ENCODE data around the gene CTF1.

Gene CTF1

DNA sequence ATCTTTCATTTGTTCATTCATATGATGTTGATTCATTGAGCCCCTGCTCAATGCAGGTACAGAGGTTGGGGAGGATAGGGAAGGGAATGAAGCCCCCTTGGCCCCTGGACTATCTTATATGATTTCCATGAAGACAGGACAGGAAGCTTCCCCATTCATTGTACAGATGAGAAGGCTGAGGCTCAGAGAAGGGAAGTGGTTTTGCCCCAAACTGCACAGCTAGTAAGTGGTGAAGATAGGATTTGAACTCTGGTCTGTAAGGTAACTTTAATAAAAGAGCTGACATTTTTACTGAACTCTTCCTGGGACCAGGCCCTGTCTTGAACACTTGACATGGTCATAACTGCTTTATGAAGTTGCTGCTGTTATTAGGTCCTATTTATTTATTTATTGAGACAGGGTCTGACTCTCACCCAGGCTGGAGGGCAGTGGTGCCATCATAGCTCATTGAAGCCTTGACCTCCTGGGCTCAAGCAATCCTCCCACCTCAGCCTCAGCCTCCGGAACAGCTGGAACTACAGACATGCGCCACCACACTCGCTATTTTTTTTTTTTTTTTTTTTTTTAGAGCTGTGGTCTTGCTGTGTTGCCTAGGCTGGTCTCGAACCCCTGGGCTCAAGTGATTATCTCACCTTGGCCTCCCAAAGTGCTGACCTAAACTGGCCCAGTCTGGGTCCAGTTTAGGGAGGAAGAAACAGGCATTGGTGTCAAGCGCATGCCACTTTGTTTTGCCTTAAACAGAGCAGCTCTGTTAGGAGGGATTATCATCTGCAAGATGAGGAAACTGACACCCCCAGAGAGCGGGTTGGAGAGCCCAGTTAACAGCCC, 5.0 kb downstream of the CTF1 start:
- Histone ChIP-seq H3K27ac (ENCODE audit: low read depth, low read length) (peak overlapping the region; percentile 85), H3K36me3 (ENCODE audit: insufficient read depth, low read length) (peaks cover 4% of the 10 kb centered on the region), H3K9me3 (ENCODE audit: low read length) (no peaks in the 10 kb centered on the region), H3K27me3 (ENCODE audit: control insufficient read depth in 1 of 2, insufficient read depth in 2 of 2, low read length in 2 of 2) (no peaks in the 10 kb centered on the region), H3K9ac (ENCODE audit: low read length) (peak overlapping the region; percentile 33), H3K4me1 (ENCODE audit: insufficient read depth, low read length) (peaks cover 22% of the 10 kb centered on the region), H3K4me3 (ENCODE audit: low read depth in 1 of 2, low read length in 2 of 2) (peak overlapping the region; percentile 47 to 58)

DNA sequence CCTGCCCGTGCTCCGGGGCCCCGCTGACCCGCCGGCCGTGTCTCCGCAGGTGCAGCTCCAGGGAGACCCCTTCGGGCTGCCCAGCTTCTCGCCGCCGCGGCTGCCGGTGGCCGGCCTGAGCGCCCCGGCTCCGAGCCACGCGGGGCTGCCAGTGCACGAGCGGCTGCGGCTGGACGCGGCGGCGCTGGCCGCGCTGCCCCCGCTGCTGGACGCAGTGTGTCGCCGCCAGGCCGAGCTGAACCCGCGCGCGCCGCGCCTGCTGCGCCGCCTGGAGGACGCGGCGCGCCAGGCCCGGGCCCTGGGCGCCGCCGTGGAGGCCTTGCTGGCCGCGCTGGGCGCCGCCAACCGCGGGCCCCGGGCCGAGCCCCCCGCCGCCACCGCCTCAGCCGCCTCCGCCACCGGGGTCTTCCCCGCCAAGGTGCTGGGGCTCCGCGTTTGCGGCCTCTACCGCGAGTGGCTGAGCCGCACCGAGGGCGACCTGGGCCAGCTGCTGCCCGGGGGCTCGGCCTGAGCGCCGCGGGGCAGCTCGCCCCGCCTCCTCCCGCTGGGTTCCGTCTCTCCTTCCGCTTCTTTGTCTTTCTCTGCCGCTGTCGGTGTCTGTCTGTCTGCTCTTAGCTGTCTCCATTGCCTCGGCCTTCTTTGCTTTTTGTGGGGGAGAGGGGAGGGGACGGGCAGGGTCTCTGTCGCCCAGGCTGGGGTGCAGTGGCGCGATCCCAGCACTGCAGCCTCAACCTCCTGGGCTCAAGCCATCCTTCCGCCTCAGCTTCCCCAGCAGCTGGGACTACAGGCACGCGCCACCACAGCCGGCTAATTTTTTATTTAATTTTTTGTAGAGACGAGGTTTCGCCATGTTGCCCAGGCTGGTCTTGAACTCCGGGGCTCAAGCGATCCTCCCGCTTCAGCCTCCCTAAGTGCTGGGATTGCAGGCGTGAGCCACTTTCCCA, 5.9 kb downstream of the CTF1 start:
- peak overlapping the region; percentile 47 to 60 for H3K4me3 ChIP-seq (ENCODE audit: low read depth in 1 of 2, low read length in 2 of 2)
- H3K27me3 ChIP-seq (ENCODE audit: control insufficient read depth in 1 of 2, insufficient read depth in 2 of 2, low read length in 2 of 2), result no peaks in the 10 kb centered on the region
- H3K4me1 ChIP-seq (ENCODE audit: insufficient read depth, low read length), result peaks cover 20% of the 10 kb centered on the region
- H3K36me3 ChIP-seq (ENCODE audit: insufficient read depth, low read length), result peaks cover 4% of the 10 kb centered on the region
- peak overlapping the region; percentile 87 for H3K27ac ChIP-seq (ENCODE audit: low read depth, low read length)
- peak overlapping the region; percentile 39 for H3K9ac ChIP-seq (ENCODE audit: low read length)
- no peaks in the 10 kb centered on the region for H3K9me3 ChIP-seq (ENCODE audit: low read length)

DNA sequence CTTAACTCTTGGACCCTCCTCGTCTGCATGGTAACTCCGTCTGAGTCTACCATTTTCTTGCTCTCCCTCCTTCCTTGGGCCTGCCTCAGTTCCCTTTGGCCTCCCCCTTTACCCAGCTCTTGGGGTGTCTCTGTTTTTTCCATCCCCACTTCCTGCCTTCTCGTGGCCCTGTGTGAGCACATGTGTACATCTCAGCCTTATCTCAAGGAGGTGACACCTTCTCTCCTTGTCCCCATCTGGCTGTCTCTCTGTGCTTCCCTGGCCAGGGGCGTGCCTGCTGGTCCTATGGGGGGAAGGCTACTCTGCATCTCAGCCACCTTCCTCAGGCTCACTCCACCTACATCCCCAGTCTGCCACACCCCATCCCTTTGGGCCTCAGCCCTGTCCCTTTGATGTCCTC, 6.6 kb downstream of the CTF1 start:
- Histone ChIP-seq H3K9me3 (ENCODE audit: low read length) (no peaks in the 10 kb centered on the region), H3K36me3 (ENCODE audit: insufficient read depth, low read length) (peaks cover 4% of the 10 kb centered on the region), H3K4me3 (ENCODE audit: low read depth in 1 of 2, low read length in 2 of 2) (peak overlapping the region in 1 of 2 donors; percentile 60), H3K27me3 (ENCODE audit: control insufficient read depth in 1 of 2, insufficient read depth in 2 of 2, low read length in 2 of 2) (no peaks in the 10 kb centered on the region), H3K27ac (ENCODE audit: low read depth, low read length) (no peak overlapping the region), H3K9ac (ENCODE audit: low read length) (no peak overlapping the region), H3K4me1 (ENCODE audit: insufficient read depth, low read length) (peaks cover 16% of the 10 kb centered on the region)

DNA sequence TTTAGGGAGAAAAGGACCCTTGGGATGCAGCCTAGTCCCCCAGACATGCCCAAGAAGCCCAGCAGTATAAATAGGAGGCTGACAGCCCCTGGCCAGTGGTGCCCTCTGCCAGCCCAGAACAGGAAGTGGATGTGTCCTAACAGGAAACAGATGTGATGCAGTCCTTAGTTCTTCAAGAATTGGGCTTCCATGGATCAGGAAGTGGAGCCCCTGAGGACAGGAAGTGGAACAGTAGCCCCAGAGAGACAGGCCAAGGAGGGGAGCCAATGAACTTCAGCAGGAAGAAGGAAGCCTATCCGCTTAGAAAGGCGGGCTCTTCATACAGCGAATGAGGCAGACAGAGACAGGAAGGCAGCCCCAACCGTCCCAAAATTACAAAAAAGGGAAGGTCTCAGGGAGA, 7.2 kb downstream of the CTF1 start:
- no peaks in the 10 kb centered on the region for H3K27me3 ChIP-seq (ENCODE audit: control insufficient read depth in 1 of 2, insufficient read depth in 2 of 2, low read length in 2 of 2)
- no peak overlapping the region for H3K4me3 ChIP-seq (ENCODE audit: low read depth in 1 of 2, low read length in 2 of 2)
- no peak overlapping the region for H3K9ac ChIP-seq (ENCODE audit: low read length)
- H3K36me3 ChIP-seq (ENCODE audit: insufficient read depth, low read length), result peaks cover 4% of the 10 kb centered on the region
- H3K27ac ChIP-seq (ENCODE audit: low read depth, low read length), result no peak overlapping the region
- H3K9me3 ChIP-seq (ENCODE audit: low read length), result no peaks in the 10 kb centered on the region
- H3K4me1 ChIP-seq (ENCODE audit: insufficient read depth, low read length), result peaks cover 16% of the 10 kb centered on the region

DNA sequence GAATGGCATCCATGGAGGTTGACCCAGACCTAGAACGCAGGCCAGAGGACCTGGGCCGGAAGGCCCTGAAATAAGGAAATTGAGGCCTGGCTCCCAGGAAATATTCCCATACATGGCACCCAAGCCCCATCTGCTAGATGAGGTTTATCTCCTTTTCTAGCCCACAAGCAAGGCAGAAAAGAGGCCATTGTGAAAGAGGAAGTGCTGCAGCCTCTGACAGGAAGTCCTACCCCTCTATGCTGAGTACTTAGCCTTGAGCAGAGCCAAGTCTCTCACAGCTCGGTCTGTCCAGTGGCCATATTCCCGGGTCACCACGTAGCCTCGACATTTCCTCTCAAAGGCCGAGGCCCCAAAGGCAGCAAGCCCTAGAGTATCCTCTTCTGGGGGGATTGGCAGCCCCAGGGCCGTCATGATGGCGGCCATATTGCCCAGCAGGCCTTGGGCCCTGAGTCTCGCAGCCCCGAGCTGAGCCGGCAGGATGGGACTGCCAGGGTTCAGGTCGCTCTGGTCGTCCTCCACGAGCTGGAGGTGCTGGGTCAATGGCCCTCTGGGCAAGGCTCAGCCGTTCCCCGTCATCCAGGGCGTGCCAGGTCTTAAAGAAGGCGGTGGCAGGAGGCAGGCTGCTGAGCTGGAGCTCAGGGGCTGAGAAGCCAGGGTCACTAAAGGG, 7.8 kb downstream of the CTF1 start:
- Histone ChIP-seq H3K9me3 (ENCODE audit: low read length) (no peaks in the 10 kb centered on the region), H3K4me1 (ENCODE audit: insufficient read depth, low read length) (peaks cover 16% of the 10 kb centered on the region), H3K36me3 (ENCODE audit: insufficient read depth, low read length) (peaks cover 4% of the 10 kb centered on the region), H3K4me3 (ENCODE audit: low read depth in 1 of 2, low read length in 2 of 2) (no peak overlapping the region), H3K9ac (ENCODE audit: low read length) (no peak overlapping the region), H3K27ac (ENCODE audit: low read depth, low read length) (peak overlapping the region; percentile 44), H3K27me3 (ENCODE audit: control insufficient read depth in 1 of 2, insufficient read depth in 2 of 2, low read length in 2 of 2) (no peaks in the 10 kb centered on the region)

DNA sequence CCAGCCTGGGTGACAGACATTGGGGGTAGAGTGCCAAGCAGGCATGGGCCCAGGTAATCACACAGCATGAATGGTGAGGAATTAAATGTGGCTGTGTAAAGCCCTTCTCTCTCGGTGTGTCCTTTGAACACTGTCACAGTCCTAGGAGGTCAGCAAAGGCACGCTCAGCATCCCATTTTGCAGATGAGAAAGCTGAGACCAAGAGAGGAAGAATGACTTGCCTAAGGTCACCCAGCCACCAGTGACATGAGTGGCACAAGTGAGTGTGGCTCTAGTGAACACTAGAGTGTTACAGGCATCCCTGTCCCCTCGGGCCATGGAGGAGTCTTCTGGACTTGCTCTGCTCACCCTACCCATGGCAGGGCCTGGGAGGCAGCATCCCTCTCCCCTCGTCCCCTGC, 10.7 kb downstream of the CTF1 start:
- Histone ChIP-seq H3K9me3 (ENCODE audit: low read length) (no peaks in the 10 kb centered on the region), H3K4me1 (ENCODE audit: insufficient read depth, low read length) (peaks cover 4% of the 10 kb centered on the region), H3K27me3 (ENCODE audit: control insufficient read depth in 1 of 2, insufficient read depth in 2 of 2, low read length in 2 of 2) (no peaks in the 10 kb centered on the region), H3K9ac (ENCODE audit: low read length) (no peak overlapping the region), H3K4me3 (ENCODE audit: low read depth in 1 of 2, low read length in 2 of 2) (no peak overlapping the region), H3K36me3 (ENCODE audit: insufficient read depth, low read length) (no peaks in the 10 kb centered on the region), H3K27ac (ENCODE audit: low read depth, low read length) (no peak overlapping the region)

DNA sequence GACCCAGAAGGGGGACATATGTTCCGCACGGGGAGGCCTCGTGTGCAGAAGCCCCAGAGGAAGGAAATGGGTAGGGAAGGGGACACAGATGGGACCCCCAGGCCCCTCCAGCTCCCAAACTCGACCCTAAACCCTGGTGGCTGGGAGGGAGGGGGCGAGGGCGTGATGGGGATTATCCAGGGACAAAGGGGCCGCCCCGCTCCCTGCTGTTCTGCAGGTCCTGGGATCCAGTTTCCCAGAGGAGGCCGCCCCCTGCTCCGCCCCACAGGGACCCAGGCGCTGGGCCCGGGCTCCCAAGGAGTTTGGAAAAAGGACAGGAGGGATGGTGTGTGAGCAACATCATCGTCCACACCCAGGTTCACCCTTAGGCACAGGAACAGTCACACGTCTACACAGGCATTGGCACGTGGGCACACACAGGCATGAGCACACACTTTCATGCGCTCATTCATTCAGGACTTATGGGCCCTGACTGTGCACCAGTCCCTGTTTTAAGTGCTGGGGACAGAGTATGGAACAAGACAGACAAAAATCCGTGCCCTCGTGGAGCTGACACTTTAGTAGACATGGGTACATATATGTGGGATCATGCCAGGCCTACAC, 14.1 kb downstream of the CTF1 start:
- H3K9me3 ChIP-seq (ENCODE audit: low read length), result no peaks in the 10 kb centered on the region
- no peak overlapping the region for H3K27ac ChIP-seq (ENCODE audit: low read depth, low read length)
- no peak overlapping the region for H3K4me3 ChIP-seq (ENCODE audit: low read depth in 1 of 2, low read length in 2 of 2)
- H3K27me3 ChIP-seq (ENCODE audit: control insufficient read depth in 1 of 2, insufficient read depth in 2 of 2, low read length in 2 of 2), result no peaks in the 10 kb centered on the region
- no peaks in the 10 kb centered on the region for H3K36me3 ChIP-seq (ENCODE audit: insufficient read depth, low read length)
- no peaks in the 10 kb centered on the region for H3K4me1 ChIP-seq (ENCODE audit: insufficient read depth, low read length)
- H3K9ac ChIP-seq (ENCODE audit: low read length), result no peak overlapping the region

DNA sequence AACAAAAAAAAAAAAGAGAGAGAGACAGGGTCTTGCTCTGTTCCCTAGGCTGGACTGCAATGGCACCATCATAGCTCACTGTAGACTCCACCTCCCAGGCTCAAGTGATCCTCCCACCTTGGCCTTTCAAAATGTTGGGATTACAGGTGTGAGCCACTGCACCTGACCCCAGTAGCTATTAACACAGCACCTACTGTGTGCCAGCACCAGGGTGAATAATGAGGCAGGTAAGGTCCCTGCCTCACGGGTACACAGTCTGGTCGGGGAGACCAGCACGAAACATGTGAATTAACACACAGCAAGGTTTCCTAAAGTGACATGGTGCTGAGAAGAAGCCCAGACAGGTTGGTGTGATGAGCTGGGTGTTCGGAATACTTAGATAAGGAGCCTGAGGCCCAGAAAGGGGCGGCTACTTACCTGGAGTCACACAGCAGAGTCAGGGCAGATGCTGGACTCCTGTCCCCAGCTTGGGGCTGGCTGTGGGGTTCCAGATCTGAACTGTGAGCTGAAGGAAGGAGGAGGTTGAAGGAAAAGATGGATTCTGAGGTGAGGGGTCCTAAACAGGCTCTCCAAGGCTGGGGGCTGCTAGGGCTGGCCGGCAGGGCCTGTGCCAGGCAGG, 16.5 kb downstream of the CTF1 start:
- H3K27ac ChIP-seq (ENCODE audit: low read depth, low read length), result no peak overlapping the region
- no peaks in the 10 kb centered on the region for H3K9me3 ChIP-seq (ENCODE audit: low read length)
- no peaks in the 10 kb centered on the region for H3K4me1 ChIP-seq (ENCODE audit: insufficient read depth, low read length)
- no peaks in the 10 kb centered on the region for H3K36me3 ChIP-seq (ENCODE audit: insufficient read depth, low read length)
- H3K4me3 ChIP-seq (ENCODE audit: low read depth in 1 of 2, low read length in 2 of 2), result no peak overlapping the region
- H3K27me3 ChIP-seq (ENCODE audit: control insufficient read depth in 1 of 2, insufficient read depth in 2 of 2, low read length in 2 of 2), result no peaks in the 10 kb centered on the region
- H3K9ac ChIP-seq (ENCODE audit: low read length), result no peak overlapping the region

DNA sequence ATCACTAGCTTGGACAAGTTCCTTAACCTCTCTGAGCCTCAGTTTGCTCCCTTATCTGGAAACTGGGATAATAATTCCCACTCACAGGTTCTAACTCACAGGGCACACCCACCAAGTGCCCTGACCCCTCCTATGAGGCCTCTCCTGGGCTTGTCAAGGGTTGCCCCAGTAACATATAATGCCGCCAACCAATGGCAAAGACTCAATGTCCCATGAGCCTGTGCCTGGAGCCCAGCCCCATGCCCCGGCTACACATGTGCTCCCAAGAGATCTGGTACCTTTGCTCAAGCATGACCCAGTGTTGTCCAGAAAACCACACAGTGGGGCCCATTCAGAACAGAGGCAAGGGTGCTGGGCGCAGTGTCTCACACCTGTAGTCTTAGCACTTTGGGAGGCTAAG, 18.4 kb downstream of the CTF1 start:
- Histone ChIP-seq H3K4me1 (ENCODE audit: insufficient read depth, low read length) (no peaks in the 10 kb centered on the region), H3K27ac (ENCODE audit: low read depth, low read length) (no peak overlapping the region), H3K27me3 (ENCODE audit: control insufficient read depth in 1 of 2, insufficient read depth in 2 of 2, low read length in 2 of 2) (no peaks in the 10 kb centered on the region), H3K9ac (ENCODE audit: low read length) (no peak overlapping the region), H3K4me3 (ENCODE audit: low read depth in 1 of 2, low read length in 2 of 2) (no peak overlapping the region), H3K36me3 (ENCODE audit: insufficient read depth, low read length) (no peaks in the 10 kb centered on the region), H3K9me3 (ENCODE audit: low read length) (no peaks in the 10 kb centered on the region)

DNA sequence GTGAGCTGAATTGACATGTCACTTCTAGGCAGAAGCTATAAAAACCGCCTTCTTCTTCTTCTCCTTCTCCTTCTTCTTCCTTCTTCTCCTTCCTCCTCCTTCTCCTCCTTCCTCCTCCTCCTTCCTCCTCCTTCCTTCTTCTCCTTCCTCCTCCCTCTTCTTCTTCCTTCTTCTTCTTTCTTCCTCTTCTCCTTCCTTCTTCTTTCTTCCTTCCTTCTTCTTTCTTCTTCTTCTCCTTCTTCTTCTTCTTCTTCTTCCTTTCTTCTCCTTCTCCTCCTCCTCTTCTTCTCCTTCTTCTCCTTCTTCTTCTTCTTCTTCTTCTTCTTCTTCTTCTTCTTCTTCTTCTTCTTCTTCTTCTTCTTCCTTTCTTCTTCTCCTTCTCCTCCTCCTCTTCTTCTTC, 22.2 kb downstream of the CTF1 start:
- Histone ChIP-seq H3K4me1 (ENCODE audit: insufficient read depth, low read length) (peaks cover 11% of the 10 kb centered on the region), H3K36me3 (ENCODE audit: insufficient read depth, low read length) (no peaks in the 10 kb centered on the region), H3K9me3 (ENCODE audit: low read length) (no peaks in the 10 kb centered on the region), H3K4me3 (ENCODE audit: low read depth in 1 of 2, low read length in 2 of 2) (no peak overlapping the region), H3K27ac (ENCODE audit: low read depth, low read length) (no peak overlapping the region), H3K9ac (ENCODE audit: low read length) (no peak overlapping the region), H3K27me3 (ENCODE audit: control insufficient read depth in 1 of 2, insufficient read depth in 2 of 2, low read length in 2 of 2) (no peaks in the 10 kb centered on the region)
